ENCODE data around the gene GDF2.

The GDF2 gene

GRCh38 chr10:47349941-47350371 is 27.7 kb downstream of the GDF2 start:
- Histone ChIP-seq H3K27me3 (ENCODE audit: control insufficient read depth, insufficient read depth, low read length) (no peaks in the 10 kb centered on the region), H3K4me2 (ENCODE audit: low read length) (no peak overlapping the region), H3K9ac (no peak overlapping the region), H2AFZ (no peak overlapping the region), H3K36me3 (ENCODE audit: control insufficient read depth, insufficient read depth, low read length) (no peaks in the 10 kb centered on the region), H3K27ac (no peak overlapping the region), H3K4me1 (no peaks in the 10 kb centered on the region), H3K9me3 (ENCODE audit: control insufficient read depth, low read length) (no peaks in the 10 kb centered on the region), H3K79me2 (no peaks in the 10 kb centered on the region), H3K4me3 (ENCODE audit: low read depth, low read length) (no peak overlapping the region)
- TF ChIP-seq CTCF (IDR thresholded peaks at IDR 0.05), result no peak

GRCh38 chr10:47350671-47351640 is 28.7 kb downstream of the GDF2 start:
- Histone ChIP-seq H3K4me2 (ENCODE audit: low read length) (no peak overlapping the region), H3K4me1 (no peaks in the 10 kb centered on the region), H3K9me3 (ENCODE audit: control insufficient read depth, low read length) (no peaks in the 10 kb centered on the region), H3K36me3 (ENCODE audit: control insufficient read depth, insufficient read depth, low read length) (no peaks in the 10 kb centered on the region), H2AFZ (no peak overlapping the region), H3K9ac (no peak overlapping the region), H3K27me3 (ENCODE audit: control insufficient read depth, insufficient read depth, low read length) (no peaks in the 10 kb centered on the region), H3K27ac (no peak overlapping the region), H3K4me3 (ENCODE audit: low read depth, low read length) (no peak overlapping the region), H3K79me2 (no peaks in the 10 kb centered on the region)
- TF ChIP-seq CTCF (IDR thresholded peaks at IDR 0.05), result no peak

- Histone ChIP-seq H3K27ac (no peak overlapping the region), H3K36me3 (ENCODE audit: control insufficient read depth, insufficient read depth, low read length) (no peaks in the 10 kb centered on the region), H3K4me1 (no peaks in the 10 kb centered on the region), H3K4me2 (ENCODE audit: low read length) (no peak overlapping the region), H3K4me3 (ENCODE audit: low read depth, low read length) (no peak overlapping the region), H3K79me2 (no peaks in the 10 kb centered on the region), H3K9me3 (ENCODE audit: control insufficient read depth, low read length) (no peaks in the 10 kb centered on the region), H3K27me3 (ENCODE audit: control insufficient read depth, insufficient read depth, low read length) (no peaks in the 10 kb centered on the region), H2AFZ (no peak overlapping the region), H3K9ac (no peak overlapping the region)
- TF ChIP-seq CTCF (IDR thresholded peaks at IDR 0.05), result no peak
Measured at GRCh38 chr10:47351899-47352815, 29.9 kb downstream of the GDF2 start.

- TF ChIP-seq CTCF (IDR thresholded peaks at IDR 0.05), result no peak
Measured at GRCh38 chr10:47353351-47353750, 31.1 kb downstream of the GDF2 start.

More at GRCh38 chr10:47353351-47353750, 31.1 kb downstream of the GDF2 start:
- Histone ChIP-seq H3K9me3 (ENCODE audit: control insufficient read depth, low read length) (no peaks in the 10 kb centered on the region), H3K27ac (no peak overlapping the region), H3K4me3 (ENCODE audit: low read depth, low read length) (no peak overlapping the region), H3K9ac (no peak overlapping the region), H2AFZ (no peak overlapping the region), H3K36me3 (ENCODE audit: control insufficient read depth, insufficient read depth, low read length) (no peaks in the 10 kb centered on the region), H3K4me1 (no peaks in the 10 kb centered on the region), H3K4me2 (ENCODE audit: low read length) (no peak overlapping the region), H3K79me2 (no peaks in the 10 kb centered on the region), H3K27me3 (ENCODE audit: control insufficient read depth, insufficient read depth, low read length) (no peaks in the 10 kb centered on the region)
